ENCODE data around the gene PRR23E.

PRR23E gene

DNA sequence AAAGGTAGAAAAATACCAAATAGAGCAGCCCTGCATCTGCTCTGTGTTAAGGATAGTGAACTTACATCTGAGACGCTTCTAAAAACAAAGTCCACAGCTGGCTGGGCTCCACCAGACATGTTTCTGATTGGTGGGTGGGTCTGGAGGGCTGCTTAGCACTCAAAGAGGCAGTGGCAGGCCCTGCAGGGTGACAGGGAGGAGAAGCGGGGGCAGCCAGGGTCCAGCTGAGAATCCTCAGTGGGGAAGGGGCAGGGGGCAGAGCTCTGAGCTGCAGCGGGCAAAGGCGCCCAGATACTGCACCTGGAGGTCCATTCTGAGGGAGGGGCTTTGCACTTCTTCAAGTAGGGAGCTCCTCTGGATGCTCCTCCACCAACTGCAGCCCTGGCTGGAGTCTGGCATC is 28.1 kb downstream of the PRR23E start:
- TF ChIP-seq, protein P1, sequence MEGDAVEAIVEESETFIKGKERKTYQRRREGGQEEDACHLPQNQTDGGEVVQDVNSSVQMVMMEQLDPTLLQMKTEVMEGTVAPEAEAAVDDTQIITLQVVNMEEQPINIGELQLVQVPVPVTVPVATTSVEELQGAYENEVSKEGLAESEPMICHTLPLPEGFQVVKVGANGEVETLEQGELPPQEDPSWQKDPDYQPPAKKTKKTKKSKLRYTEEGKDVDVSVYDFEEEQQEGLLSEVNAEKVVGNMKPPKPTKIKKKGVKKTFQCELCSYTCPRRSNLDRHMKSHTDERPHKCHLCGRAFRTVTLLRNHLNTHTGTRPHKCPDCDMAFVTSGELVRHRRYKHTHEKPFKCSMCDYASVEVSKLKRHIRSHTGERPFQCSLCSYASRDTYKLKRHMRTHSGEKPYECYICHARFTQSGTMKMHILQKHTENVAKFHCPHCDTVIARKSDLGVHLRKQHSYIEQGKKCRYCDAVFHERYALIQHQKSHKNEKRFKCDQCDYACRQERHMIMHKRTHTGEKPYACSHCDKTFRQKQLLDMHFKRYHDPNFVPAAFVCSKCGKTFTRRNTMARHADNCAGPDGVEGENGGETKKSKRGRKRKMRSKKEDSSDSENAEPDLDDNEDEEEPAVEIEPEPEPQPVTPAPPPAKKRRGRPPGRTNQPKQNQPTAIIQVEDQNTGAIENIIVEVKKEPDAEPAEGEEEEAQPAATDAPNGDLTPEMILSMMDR (IDR thresholded peaks at IDR 0.05) = no peak

DNA sequence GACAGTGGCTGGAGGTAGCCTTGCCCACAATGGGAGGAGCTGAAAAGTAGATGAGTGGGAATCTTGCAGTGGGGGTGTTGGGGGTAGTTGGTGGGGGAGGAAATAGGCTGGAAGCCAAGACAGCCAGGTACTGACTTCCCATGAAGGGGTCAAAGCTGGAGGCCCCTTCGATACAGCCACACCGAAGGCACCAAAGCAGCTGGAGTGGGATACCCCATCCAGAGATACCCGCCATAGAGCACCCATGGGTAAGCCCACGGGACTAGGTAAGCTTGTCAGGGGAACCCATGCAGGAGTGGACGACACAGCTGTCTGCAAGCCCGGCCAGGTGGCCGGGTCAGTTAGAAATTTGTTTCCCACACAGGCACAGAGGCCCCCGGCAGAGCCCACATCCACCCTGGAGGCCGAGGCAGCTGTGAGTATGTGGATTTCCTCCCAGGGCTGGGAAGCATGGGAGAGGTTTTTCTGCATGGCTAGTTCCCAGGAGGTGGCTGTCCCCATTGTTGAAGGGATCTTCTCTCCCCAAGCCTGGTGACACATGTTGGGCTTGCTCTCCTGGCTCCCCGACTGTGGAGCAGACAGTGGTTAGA is 28.6 kb downstream of the PRR23E start:
- TF ChIP-seq, protein P1 (IDR thresholded peaks at IDR 0.05) = no peak

DNA sequence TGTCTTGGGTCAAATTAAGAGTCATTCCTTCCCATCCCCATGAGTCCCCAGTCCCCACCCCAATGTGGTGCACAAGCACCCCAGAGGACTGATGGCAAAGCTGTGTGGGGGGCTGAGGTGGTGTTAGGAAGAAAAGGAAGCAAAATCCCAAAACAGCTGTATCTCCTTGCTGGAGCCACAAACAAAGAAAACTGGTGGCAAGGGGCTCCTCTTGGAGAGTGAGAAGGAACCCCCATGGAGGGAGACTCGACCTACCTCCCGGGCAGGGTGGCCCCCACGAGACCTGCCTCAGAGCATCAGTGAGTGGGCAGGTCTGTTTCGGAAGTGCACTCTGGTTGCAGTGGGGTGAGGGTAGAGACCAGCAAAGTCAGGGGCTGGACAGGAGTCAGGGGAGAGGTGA is 29.2 kb downstream of the PRR23E start:
- TF ChIP-seq, protein P1 (IDR thresholded peaks at IDR 0.05) = no peak

DNA sequence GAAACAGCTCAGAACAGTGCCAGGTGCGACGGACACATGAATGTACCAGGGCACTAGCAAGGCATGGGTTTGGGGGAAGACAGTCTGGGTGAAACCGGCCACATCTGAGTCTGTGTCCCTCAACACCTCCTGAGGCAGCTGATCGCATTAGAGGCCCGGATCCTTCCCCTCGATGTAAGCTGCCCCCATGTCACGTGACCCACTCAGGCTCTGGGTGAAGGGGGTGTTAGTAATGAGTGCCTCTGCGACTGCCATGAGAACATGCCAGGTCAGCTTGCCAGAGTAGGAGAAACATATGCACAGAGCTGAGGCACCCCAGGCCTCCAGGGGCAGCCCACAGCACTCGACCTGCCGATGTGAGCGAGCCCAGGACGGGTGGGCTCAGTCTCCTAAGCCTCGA is 29.7 kb downstream of the PRR23E start:
- TF ChIP-seq, protein P1 (IDR thresholded peaks at IDR 0.05) = no peak

DNA sequence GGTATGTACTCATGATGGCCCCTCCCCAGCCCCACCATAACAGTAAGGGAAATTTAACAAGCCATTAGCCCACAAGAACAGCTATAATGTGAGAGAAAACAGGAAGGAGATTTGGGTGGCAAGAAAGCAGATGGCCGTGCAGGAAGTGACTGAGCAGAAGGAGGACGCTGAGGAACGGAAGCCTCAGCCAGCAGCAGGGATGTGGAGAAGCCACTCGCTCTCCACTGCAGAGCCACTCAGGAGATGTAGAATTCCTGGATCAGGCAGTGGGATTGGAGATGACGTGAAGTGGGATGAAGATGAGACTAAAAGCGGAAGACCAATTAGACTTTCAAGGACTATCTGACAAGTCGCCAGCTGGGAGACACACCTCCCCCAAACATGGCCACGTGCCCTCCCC is 31.2 kb downstream of the PRR23E start:
- TF ChIP-seq, protein P1 (IDR thresholded peaks at IDR 0.05) = no peak

DNA sequence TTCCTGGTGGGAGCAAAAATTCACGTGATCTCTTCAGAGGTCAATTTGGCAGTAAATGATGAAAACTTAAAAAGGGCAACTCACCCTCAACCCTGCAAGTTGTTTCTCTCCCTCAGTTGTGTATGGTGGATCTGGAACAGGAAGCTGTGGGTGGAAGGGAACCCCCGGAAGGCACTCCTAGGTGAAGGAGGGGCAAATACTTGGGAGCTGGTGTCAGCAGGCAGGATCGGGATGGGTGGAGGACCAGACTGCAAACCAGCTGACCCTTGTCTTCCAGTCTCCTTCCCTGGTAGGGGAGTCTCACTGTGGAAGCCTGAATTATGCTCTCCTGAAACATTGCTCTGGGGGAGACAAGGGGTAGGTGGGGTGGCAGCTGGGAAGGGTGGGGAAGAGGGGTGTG is 33.5 kb downstream of the PRR23E start:
- TF ChIP-seq, protein P1 (IDR thresholded peaks at IDR 0.05) = no peak

DNA sequence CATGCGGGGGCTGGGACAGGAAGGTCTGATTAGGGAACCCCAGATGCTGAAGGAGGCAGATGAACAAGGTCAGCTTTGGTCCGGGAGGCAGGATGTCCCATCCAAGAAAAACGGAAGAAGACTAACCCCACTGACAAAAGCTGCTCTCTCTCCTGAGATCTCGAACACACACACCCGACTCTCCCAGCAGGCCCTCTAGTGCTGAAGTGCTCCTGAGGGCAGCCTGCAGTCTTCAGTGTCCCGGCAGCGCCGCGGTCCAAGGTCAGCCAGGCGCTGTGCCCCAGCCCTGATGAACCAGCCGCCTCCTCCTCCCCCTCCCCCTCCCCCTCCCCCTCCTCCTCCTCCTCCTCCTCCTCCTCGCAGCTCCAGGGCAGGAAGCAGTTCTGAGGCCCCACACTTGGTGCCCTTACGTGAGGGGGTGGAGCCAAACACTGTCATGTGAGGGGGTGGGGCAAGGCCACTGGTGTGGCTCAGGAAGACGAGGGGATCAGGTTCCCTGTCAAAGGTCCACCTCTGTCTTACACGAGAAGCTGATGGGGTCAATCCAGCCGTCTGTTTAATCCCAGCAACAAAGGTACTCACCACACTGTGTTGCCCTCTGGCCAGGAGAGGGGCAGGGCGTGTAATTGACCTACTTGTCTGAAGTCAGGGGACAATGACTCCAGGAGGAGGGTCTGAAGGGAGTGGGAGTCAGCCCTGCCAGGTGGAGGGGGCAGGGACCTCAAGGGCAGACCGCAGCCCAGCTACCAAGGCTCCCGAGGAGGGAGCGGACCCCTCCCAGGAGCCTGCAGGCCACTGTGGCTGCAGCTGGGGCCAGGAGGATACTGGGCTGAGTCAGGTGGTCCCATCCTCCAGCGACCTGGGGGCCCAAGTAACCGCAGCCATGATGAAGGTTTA is 34.3 kb downstream of the PRR23E start:
- TF ChIP-seq, protein P1 (IDR thresholded peaks at IDR 0.05) = no peak

All from LNCAP (cell line).